GM18873 (cell line): Measurements from ENCODE around the gene ARID1A.

Experiments used
- ATAC-seq: cut with Tn5 transposase; IDR thresholded peaks from one replicate; pipeline ENCODE4 v1.9.1; 2021; ENCODE audit warnings: mild to moderate bottlenecking, moderate library complexity, moderate number of reproducible peaks; ENCODE audit not compliant: unreplicated experiment, low FRiP score

The ARID1A gene

DNA sequence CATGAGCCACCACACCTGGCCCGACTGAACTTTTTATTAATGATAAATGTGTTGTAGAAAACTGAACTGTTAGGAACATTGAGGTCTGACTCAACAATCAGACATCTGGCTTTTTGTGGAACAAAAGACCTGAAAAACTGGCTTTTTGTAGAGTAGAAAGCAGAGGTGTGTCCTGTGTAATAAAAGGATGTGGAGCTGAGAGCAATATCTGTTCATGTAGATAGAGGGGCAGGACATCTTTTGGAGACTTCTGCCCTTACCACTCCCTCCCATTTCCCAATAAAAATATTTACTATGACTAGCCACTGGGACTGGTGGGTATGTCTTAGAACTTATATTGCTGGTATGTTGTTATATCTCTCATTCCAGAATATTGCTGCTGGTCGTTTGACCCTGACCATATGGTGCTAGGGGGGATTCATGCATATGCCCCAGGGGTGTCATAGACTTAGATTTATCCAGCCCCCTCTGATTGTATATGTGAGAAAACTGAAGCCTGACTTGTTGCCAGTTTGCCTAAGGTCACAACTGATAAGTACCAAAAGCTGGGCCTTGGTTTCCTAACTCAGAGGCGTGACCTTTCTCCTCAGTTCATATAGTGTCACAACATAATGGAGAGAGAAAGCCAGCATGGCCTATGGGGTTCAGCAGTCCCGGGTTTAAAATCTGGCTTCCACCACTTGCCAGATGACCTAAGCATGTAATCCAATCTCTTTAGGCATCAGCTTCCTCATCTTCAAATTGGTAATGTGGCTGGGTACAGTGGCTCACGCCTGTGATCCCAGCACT lies 58.5 kb downstream of the ARID1A start:
- no peak for ATAC-seq

DNA sequence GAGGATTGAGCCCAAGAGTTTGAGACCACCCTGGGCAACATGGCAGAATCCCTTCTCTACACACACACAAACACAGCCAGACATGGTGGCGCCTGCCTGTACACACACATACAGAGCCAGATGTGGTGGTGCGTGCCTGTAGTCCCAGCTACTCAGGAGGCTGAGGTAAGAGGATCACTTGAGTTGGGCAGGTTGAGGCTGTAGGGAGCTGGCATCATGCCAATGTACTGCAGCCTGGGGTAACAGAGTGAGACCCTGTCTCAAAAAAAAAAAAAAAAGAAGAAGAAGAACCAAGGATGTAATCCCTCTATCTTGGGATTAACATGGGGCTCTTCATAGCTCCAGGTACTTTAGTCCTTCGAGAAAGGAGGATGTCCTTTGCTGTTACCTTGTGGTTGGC lies 62.5 kb downstream of the ARID1A start:
- no peak for ATAC-seq

DNA sequence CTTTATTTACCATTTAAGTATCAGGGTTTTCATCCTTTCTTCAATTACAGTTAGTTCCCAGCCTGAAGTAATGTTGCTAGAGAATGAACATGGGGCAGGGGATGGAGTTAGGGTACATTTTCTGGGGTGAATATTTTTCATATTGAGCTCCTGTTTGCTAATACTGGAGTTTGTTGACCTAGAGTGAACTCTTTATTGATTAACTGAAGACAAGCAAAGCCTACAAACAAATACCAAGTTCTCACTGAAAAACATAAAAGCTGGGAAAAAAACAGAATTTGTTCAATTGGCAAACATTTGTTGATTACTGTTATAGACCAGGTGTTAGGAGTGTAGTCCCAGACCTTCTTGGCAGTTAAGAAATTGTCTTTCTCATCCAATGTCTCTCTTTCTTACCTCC lies 63.7 kb downstream of the ARID1A start:
- ATAC-seq: no peak

DNA sequence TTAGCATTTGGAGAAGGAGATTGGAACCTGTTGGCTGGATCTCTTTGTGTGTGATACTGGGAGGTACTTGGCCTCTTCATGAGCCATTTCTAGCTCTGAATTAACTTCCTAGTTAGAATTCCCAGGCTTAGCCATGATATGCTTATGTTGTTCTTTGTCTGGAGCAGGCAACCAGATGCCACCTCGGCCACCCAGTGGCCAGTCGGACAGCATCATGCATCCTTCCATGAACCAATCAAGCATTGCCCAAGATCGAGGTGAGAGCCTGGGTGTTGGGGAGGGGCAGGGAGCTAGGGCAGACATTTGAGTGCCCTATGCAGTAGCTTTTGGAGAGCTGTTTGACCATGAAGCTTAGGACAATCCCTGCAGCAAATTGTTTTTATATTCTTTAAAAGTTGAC lies 65.4 kb downstream of the ARID1A start:
- no peak for ATAC-seq

DNA sequence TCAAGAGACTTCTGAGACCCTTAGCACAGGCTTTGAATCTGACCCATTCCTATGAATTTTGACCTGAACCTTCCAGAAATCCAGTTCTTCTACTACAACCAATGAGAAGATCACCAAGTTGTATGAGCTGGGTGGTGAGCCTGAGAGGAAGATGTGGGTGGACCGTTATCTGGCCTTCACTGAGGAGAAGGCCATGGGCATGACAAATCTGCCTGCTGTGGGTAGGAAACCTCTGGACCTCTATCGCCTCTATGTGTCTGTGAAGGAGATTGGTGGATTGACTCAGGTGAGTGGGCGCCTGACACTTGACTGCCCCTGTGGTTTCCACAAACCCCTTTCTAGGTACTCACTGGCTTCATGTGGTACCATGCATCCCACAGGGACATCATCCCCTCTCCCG lies 71.9 kb downstream of the ARID1A start:
- ATAC-seq: no peak

DNA sequence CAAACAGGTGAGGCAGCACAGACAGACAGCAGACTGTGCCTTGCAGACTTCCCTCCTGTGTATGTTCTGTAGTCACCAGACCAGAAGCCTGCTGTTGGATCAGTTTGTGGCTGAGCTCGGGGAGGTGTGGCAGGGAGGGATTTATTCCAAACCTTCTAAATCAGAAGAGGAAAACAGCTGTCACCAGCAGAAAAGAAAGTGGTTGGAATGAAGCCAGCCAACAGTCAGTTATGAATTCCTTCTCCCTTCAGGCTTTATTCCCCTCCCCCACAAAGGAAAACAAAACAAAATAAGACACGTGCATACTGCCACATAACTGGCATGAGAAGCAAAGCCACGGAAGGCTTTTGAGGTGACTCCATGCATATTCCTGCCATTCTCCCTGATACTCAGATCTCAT lies 72.9 kb downstream of the ARID1A start:
- no peak for ATAC-seq

DNA sequence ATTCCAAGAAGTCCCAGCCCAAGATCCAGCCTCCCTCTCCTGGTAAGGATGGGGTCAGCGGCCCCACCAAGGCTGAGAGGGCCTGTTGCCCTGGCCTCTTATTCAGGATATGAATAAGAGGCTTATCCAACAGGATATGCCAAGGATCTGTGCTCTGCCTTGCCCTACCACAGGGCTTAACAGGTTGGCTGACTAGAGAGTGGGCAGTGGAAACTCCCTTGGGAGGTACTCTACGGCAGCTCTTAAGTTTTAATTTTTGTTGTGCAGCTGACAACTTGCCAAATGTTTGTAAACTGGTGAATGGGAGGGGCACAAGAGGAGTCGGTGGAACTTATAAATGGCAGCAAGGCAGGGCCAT lies 75.4 kb downstream of the ARID1A start:
- ATAC-seq: no peak

DNA sequence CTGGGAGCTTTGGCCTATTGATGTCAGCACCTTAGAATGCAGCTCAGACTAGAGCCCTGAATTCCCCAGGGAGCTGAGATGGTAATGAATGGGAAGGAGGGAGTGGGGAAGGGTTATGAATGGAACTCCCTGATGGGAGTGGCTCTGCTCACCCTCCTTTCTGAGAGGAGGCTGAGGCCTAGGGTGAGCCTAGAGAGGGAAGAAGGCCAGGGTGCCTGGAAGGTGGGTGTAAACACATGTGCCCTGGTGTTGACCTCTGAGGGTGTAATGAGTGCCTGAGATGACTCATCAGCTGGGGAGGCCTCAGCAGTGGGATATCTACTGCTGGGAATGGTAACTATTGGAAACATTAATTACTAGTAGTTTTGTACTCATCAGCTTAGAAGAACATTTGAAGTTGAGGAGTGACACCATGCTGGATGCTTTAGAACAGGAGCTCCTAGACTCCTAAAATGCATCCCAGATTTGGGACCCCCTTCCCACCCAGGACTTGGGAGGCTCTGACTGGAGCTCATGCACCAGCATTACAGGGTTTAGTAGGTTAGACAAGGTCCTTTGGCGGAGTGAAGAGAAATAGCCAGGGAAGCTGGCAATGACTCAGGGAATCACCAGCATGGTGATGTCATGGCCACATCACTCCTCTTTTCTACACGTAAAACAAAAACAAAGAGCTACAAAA lies 76.0 kb downstream of the ARID1A start:
- no peak for ATAC-seq

DNA sequence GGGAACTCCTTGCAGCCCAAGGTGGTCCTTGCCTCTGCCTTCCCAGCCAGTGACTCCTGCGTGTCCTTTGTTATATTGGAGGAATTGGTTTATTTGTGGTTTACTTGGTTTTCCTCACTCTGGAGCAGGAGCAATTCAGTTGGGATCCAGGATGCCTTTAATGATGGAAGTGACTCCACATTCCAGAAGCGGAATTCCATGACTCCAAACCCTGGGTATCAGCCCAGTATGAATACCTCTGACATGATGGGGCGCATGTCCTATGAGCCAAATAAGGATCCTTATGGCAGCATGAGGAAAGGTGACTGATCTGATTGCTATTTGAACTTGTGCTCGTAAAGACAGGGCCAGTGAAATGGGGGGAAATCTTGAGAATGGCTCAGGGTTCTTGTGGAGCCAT lies 76.9 kb downstream of the ARID1A start:
- no peak for ATAC-seq

DNA sequence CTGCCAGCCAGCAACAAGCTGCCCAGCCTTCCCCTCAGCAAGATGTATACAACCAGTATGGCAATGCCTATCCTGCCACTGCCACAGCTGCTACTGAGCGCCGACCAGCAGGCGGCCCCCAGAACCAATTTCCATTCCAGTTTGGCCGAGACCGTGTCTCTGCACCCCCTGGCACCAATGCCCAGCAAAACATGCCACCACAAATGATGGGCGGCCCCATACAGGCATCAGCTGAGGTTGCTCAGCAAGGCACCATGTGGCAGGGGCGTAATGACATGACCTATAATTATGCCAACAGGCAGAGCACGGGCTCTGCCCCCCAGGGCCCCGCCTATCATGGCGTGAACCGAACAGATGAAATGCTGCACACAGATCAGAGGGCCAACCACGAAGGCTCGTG lies 78.6 kb downstream of the ARID1A start:
- ATAC-seq: no peak

DNA sequence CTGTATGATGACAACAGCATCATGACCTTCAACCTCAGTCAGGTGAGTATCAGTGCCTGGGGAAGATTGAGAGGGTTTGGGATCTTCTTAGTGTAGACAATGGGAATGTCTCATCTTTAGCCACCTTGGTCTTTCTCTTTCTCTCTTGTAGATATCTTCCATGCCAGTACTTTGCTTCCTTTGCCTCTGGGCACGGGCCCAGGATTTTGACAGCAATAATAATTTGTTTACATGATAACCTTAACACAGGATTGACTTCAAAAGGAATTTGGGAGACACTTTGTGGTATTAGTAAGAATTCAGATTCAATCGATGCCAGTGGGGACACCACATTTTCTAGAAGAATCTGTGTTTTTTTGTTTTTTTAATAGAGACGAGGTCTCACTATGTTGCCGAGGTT lies 79.9 kb downstream of the ARID1A start:
- ATAC-seq: no peak

DNA sequence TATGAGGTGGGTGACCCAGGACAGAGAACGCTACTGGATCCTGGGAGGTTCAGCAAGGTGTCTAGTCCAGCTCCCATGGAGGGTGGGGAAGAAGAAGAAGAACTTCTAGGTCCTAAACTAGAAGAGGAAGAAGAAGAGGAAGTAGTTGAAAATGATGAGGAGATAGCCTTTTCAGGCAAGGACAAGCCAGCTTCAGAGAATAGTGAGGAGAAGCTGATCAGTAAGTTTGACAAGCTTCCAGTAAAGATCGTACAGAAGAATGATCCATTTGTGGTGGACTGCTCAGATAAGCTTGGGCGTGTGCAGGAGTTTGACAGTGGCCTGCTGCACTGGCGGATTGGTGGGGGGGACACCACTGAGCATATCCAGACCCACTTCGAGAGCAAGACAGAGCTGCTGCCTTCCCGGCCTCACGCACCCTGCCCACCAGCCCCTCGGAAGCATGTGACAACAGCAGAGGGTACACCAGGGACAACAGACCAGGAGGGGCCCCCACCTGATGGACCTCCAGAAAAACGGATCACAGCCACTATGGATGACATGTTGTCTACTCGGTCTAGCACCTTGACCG lies 83.4 kb downstream of the ARID1A start:
- no peak for ATAC-seq

DNA sequence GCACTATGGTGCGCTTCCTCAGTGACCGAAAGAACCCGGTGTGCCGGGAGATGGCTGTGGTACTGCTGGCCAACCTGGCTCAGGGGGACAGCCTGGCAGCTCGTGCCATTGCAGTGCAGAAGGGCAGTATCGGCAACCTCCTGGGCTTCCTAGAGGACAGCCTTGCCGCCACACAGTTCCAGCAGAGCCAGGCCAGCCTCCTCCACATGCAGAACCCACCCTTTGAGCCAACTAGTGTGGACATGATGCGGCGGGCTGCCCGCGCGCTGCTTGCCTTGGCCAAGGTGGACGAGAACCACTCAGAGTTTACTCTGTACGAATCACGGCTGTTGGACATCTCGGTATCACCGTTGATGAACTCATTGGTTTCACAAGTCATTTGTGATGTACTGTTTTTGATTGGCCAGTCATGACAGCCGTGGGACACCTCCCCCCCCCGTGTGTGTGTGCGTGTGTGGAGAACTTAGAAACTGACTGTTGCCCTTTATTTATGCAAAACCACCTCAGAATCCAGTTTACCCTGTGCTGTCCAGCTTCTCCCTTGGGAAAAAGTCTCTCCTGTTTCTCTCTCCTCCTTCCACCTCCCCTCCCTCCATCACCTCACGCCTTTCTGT lies 84.6 kb downstream of the ARID1A start:
- no peak for ATAC-seq

DNA sequence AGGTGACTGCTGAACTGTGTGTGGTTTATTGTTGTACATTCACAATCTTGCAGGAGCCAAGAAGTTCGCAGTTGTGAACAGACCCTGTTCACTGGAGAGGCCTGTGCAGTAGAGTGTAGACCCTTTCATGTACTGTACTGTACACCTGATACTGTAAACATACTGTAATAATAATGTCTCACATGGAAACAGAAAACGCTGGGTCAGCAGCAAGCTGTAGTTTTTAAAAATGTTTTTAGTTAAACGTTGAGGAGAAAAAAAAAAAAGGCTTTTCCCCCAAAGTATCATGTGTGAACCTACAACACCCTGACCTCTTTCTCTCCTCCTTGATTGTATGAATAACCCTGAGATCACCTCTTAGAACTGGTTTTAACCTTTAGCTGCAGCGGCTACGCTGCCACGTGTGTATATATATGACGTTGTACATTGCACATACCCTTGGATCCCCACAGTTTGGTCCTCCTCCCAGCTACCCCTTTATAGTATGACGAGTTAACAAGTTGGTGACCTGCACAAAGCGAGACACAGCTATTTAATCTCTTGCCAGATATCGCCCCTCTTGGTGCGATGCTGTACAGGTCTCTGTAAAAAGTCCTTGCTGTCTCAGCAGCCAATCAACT lies 85.5 kb downstream of the ARID1A start:
- ATAC-seq: no peak

DNA sequence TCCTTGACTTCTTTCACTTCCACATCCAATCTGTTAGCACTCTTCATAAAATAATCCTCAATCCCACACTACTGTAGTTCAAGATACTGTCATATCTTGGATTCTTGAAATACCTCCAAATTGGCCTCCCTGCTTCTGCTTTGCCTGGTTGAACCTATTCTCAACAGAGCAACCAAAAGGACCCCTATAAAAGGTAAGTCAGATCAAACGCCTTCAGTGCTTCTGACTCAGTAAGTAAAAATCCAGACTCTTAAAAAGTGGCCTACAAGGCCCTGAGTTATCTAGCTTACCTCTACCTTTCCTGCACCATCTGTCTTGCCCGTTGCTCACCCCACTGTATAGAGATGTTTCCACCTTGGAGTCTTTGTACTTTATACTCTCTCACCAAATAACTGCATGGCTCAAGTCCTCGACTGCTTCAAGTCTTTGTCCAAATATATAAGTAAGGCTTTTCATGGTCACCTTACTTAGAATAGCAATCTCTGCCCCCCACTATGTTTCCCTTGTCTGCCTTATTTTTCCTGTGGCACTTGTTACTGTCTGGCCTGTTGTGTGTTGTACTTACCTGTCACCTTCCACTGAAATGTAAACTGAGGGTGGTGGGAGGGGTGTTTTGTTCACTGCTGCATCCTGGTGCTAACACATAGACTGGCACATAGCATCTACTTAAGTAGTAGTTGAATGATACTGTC lies 86.9 kb downstream of the ARID1A start:
- ATAC-seq: no peak

DNA sequence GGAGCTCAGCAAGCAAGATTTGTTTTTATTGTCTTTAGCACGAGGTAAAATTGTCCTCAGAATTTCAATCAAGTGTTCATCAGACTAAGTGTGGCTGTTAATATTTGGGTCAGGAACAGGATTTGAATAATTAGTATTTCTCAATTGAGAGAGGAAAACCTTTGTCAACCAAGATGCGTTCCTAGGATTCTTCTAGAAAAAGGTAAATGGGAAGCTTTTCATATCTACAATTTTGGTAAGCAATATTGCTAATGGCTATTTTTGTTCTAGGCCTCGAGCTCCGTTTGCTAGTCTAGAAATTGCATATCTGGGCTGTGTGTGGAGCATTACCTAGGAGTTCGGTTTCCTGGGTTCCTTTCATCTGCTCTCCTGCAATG lies 87.8 kb downstream of the ARID1A start:
- ATAC-seq: no peak

DNA sequence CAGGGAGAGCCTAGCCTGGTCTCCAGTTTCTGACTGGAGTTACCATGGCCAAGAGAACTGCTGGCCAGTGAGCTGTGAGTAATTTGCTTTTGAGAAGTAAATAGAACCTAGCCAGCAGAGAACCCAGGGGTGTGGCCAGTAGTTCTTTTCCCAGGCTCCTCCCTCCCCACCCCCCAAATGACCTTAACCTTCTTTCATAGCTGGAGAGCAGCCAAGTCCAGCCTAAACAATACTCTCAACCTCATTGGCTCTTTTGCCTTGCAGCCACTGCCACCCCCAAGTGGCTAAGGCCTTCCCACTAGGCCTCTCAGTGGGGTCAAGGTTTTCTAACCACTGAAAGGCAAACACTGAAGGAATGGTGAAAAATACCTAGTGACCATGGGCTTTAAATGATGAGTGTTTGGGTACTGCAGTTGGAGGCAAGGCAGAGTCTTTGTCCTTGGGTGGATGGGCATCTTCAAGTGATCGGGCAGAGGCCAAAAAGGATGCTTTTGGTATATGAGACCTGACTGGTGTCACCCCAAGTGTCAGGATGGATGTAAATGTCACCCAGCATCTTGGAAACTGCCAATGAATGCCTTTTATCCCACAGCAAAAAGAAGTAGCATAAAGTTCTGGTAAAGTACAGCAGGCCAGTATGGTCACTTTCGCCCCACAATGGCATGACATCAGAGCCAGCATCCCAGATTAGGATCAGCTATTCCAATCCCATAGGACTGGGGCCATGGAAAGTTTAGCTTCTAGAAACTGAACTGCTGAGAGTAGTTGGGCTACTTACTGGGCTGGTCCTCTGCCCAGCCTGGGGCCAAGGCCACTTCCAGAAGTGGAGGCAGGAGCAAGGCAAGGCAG lies 88.4 kb downstream of the ARID1A start:
- ATAC-seq: no peak

DNA sequence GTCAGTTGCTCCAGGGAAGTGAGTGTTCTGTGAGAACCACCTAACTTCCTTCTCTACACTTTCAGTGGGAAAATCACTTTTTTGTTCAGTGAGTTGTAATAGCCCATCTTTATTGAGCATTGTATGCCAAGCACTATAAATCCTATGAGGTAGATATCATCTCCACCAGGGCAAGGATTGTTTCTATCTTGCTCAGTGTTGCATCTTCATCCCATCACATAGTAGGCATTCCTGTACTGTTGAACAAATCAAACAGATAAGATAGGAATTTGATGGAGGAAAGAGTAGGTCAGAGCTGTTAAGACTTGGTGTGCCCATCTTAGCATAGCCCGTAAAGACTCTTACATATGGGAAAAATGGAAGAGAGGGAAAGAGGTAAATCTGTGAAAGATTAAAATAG lies 89.1 kb downstream of the ARID1A start:
- ATAC-seq: no peak

DNA sequence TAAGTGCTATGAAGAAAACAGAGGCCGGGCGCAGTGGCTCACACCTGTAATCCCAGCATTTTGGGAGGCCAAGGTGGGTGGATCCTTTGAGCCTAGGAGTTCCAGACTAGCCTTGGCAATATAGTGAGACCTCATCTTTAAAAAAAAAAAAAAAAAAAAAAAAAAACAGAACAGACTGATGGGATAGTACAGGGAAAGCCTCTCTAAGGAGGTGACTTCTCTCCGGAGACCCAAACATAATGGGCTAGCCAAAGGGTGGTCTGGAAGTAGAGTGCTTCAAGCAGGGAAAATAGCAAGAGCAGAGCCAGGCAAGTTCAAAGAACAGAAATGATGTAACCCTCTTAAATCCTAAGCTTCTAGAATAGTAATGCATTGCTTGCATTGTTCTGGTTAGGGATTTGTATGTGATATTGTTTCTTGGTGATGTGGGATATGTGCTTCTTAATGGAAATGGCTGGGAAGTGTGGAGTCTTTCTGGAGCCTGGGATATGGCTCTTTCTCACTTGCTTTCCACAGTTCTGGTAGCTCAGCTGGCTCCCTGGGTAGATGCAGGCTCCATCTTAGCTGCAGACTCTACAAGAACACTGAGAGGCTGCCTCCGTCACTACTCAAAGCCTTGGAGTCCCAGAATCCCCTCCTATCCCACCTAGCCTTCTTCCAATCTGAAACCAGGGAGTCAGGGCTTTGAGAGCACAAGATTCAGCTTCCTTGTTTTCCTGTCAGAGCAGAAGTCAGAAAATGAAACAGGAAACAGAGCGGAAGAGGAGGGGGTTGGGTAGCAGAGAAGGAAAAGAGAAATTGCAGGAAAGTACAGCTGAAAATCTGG lies 90.0 kb downstream of the ARID1A start:
- ATAC-seq: no peak
